Hematopoietic multipotent progenitor cell treated with erythropoietin and hydrocortisone succinate and interleukin-3 and kit ligand, for 4 days (in vitro differentiated cells): ENCODE measurements around the gene P2RX3.
A peak's percentile ranks its signal among the peaks of the same experiment; 100 is the strongest.
"Not testable (repeated sequence)": the region's sequence is repeated elsewhere in the genome, so short reads cannot be mapped to it uniquely, and the experiment has no call there.

ENCODE experiments used
- DNase-seq: peaks from one replicate; pipeline ENCODE4 v3.0.0-alpha.2; 2015

Gene P2RX3

DNA sequence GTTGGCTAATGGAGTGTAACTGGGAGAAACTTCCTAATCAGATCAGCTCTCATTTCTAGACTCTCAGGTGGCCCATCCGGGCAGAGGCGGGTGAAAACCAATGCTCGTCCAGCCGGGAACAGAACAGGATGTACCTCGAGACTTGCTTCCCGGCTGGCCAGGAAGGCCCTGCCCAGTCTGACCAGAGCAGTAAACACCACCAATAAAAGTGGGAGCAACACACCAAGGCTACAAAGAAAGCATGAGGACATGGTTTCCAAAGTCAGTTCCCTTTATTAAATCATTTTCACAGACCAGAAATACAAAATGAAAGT, 12.5 kb upstream of the P2RX3 start:
- DNase-seq = no peak

DNA sequence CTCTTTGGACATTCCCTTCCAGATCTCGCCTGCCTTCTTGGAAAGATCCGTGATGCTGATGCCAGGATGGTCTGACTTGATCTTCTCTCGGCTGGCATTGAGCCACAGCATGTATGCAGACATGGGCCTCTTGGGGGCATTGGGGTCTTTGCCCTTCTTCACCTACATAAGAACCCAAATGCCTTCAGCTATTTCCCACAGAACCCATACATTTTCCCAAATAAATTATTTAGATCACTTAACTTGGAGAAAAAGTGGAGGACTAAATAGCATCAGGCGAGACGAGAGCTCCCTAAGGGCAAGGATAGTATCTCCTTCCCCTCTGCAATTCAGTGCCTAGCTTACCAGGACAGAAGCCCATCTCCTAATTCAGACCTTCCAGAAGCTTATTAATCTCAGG, 10.4 kb upstream of the P2RX3 start:
- no peak for DNase-seq

DNA sequence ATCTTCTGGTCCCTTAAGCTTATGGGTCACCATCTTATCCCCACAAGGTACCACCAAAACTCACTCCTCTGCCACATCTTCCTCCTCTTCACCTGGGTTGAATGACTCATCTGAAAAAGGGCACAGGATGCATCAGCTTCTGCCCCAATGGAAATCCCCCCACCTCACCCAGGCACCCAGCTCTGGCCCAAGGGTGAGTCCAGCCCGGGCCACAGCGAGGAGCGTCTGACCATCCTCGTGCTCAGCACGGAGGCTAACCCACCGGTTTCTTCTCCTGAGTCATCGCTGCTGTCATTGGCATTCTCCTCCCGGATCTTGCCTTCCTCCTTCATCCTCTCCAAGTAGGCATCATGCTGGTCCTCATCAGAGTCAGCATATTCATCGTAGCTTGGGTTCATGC, 8.1 kb upstream of the P2RX3 start:
- no peak for DNase-seq

DNA sequence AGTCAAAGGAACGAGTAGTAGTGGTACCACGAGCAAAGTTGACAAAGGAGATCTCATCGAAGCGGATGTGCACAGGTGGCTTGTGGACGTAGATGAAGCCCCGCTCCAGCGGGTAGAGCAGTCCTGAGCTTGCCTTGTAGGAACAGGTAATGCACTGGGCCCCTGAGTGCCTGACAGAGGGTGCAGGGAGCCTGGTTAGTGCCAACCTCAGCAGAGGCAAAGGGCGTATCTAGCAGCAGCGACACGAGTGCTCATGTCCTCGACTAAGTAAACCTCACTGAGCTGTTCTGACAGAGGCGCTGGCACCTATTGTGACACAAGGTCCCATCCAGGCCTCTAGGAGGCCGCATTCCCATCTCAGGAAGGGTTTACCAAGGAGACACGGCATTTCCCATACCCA, 6.4 kb upstream of the P2RX3 start:
- no peak for DNase-seq

DNA sequence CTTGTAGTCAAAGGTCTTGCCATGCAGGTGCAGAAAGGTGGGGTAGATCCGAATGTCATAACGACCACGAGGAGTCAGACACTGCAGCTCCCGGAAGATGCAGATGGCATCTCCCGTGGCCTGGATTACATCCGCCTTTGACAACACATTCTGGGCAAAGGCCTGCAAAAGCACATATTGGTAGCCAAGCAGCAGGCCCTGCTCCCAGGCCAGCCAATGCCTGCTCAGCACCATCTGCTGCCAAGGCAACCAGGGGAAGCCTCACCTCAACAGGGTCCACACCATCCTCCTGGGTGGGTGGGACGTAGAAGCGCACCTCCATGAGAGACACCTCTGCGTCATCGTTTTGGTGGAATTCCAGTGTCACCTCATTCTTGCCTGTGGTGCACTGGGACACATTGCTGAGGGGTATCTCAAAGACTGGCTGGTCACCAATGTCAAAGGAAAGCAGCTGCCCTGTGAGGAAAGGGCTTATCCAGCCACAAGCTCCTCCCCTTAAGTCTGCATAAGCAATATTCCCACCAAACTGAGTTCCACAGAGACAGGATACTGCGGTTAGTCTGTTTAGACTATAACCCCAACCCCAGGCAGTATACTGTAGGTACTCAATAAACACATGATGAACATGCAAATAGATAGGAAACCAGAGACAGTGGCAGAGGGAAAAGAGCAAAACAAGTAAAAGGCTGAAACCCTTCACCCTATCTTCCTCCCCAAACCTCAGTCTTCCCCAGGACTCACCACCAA, 5.3 kb upstream of the P2RX3 start:
- DNase-seq = no peak

DNA sequence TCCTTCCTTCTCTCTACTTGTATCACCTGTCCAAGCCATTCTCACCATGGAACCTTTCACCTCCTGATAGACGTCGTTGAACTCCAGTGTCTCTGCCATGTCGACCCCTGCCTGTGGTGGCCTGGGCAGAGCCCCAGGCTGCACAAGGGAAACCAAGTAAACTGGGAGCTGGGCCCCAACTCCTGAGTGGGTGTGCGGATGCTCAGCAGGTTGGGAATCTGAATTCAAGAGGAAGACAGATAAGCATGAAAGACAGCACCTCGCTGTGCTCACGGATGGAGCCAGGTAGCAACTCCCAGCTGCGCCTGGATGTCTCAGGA, 3.2 kb upstream of the P2RX3 start:
- DNase-seq = no peak

DNA sequence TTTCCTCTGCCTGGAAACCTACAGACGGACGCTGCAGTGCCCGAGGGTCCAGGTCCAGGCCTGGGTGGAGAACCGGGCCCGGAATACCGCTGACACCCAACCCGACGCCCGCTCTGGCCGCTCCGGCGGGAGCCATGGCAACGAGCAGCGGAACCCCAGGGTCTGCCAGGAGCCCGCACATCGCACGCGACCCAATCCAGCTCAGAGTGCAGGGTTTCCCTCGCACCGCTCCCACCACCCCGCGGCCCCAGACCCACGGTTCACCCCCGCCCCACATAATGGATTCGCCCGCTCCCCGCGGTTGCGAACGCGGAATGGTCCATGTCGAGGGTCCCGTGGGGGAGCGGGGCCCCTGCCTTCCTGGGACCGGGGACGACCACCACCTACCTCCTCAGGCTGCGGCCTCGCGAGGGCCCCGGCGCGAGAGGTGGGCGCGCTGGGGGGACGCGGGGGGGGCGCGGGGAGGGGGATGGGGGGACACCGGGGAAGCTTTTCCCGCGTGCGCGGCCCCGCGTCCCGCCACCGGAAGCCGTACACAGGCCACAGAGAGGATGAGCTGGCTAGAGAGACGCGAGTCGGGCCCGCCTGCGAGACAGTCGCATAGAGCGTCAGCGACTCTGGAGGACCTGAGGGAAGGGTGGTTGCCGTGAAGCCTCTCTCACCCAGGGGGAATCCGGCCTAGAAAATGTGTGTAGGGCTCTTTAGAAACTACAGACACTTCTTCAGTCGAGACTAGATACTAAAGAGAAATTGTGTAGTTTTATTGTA, 2.6 kb upstream of the P2RX3 start, which contains the start of gene SSRP1:
Gene SSRP1, minus strand, starts transcription at position 550 of the 768 bp plus-strand sequence. CDS start 771 bp downstream, outside the sequence.
- peak; percentile 97 for DNase-seq

DNA sequence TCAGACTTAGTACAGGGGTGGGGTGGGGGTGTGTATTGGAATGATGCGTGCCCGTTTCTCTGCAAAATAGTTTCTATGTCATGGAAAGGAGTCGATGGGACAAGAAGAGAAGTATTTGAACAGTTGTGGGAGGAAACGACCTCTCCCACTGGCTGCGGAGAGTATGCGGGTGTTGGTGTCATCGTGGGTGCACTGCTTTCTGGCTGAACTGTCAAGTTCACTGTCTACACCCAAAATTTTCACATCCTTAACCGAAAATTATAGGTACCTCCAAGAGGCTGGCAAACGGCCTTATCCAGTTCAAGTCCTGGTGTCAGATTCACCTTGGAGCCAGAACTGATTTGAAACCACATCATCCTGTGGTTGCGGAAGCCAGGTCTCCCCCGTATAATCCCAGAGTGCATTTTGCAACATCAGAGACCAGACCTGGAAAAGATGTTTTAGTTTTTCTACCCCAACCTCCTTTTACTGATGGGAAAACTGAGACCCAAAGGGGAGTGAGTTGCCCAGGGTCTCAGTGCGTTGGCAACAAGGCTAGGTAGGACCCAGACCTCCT, 2.0 kb upstream of the P2RX3 start:
- DNase-seq = no peak

DNA sequence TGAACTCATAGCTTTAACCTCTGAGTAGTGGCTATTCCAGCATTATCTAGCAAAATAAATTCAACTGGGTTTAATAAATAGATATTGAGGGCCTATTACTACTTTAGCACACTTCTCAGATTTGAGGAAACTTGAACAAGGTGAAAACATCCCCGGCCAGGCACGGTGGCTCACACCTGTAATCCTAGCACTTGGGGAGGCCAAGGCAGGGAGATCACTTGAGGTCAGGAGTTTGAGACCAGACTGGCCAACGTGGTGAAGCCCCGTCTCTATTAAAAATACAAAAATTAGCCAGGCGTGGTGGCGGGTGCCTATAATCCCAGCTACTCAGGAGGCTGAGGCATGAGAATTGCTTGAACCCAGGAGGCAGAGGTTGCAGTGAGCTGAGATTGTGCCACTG, 1.3 kb upstream of the P2RX3 start:
- not testable (repeated sequence) for DNase-seq

DNA sequence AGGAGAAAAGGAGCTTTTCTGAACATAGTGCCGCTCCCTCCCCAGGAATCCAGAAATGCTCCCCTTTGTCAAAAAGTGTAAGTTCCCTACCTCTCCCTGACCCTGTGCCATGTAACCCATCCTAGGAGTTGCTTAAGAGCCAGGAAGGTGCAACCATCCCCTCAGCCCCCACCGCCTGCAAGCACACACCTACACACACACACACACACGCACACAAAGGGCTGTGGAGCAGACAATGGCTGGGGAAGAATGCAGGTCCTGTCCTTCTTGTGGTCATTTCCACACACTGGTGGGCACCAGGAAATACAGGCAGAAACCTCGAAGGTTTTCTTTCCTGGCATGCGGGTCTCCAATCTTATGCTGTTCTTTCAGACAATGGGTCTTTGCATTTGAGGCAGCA, 1.2 kb downstream of the P2RX3 start:
- DNase-seq = no peak

DNA sequence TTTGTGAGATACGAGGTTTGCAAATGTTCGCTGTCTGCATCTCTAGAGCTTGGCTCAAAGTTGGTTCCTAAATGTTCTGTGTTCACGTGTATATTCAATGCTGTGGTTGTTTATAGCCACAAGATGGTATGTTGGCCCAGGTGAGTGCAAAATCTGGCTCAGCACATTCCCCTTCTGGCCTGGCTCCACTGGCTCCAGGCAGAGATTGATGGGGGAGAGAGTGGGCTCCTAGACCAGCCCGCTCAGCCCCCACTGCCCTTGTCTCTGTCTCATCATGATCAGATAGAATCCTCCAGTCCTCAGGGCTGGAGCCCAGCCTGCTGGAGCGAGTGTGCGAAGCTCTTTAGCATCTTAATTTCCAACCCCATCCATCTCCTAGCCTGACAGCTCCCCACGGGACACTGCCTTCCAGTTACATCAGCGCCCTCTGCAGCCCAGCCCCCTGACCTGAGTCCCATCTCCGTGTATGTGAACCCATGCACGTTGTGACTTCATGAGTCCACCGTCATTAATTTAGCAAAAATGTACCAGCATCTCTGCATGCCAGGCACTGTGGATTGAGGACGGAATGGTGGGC, 2.0 kb downstream of the P2RX3 start:
- peak; percentile 58 for DNase-seq

DNA sequence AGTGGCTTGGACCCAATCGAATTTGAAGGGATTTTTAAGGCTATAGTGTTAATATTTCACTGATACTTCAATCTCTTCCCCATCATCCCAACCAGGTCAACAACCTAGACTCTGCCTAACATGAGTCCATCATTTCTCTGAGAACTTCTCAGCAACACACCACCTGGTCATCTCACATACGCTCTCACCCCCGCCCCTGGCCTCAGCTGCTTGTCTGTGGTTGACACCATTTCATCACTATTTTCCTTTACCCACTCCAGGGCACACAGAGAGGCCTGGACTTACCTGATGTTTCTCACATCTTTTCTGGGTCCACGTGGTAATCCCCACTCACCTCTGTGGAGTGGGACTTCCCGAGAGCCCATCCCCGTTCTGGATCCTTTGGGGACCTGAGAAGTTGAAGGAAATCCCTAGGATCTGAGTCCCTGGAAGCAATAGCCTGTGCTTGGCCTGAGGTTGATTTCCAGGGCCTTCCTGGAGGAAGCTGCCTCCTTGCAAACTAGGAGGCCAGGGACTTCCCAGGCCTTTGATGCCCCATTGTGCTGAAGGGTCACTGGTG, 3.2 kb downstream of the P2RX3 start:
- no peak for DNase-seq

DNA sequence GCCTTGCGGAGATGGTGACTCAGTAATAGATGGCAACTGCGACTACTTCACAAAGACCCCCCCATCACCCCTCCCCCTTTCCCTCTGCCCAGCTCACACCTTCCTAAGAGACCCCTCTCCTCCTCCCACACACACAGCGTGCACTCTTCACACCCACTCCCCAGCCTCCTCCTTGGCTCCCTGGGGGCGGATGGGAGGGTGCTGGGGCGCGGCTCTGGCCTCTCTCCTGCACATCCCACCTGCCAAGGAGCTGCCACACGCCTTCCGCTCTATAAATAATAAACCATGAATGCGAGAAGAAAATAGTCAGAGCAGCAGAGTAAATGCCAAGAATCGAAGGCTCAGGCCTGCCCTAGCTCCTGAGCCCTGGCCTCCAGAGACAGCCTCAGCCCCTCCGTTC, 4.5 kb downstream of the P2RX3 start:
- DNase-seq = no peak

DNA sequence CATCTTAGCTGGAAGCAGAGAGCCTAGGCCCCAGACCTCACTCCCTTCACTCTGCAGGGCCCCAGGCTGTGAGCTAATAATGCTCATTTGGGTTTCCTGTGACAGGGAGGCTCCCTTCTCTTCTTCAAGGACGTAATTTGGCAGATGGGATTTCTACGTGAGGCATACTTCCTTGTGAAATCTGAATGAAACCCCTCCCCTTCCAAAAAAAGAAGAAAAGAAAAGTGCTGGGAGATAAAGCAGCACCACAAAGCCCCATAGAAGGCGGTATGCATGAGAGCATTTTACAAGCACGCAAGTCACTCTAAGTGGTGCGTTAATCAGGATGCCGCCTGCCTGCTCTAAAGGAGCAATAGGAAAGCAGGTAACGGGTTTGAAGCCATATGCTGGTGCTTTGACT, 5.7 kb downstream of the P2RX3 start:
- DNase-seq = peak; percentile 39

DNA sequence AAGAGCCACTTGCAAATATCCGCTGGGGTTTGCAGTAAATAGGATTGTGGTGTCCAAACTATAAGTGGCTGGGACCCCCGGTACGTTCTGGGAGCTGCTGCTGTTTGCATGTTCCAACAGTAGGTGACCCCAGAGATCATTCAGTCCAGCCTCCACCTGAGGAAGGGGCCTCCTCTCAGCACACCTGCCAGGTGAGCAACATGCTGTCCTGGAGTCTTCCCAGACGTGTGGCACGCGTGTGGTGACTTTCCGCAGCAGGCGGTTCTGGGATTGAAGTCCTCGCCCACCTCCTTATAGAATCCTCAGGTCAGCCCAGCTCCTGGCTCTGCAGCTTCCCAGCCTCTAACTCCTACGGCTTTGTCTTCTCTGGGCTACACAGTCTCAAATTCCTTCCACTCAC, 6.7 kb downstream of the P2RX3 start:
- no peak for DNase-seq

DNA sequence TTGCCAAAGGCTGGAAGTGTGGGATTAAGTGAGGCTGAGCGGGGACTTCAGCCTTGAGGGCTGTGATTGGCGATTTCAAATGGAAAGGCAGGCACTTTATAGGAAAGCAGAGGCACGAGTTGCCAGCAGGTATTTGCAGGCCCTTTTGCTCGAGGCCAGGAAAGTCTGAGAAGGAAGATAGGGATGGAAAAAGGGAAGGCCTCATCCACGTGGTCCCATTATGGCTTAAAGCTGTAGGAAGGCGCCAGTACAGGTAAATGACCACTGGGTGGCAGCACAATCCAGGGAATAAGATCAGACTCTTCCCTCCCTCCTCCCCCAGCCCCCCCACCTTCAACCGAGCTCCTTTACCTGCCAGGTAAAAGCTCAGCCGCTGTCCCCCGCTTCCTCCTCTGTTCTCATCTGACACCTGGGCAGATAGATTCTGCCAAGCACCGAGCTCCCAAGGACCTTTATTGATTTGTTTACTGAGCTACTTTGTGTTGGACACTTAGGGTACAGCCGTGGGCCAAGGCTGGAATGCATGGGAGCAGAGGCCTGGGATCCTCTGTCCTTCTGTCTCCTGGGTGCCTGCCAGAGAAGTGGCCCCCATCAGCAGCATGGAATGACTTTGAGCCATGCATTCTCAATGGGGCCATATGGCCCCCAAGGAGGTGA, 7.5 kb downstream of the P2RX3 start:
- peak; percentile 86 for DNase-seq

DNA sequence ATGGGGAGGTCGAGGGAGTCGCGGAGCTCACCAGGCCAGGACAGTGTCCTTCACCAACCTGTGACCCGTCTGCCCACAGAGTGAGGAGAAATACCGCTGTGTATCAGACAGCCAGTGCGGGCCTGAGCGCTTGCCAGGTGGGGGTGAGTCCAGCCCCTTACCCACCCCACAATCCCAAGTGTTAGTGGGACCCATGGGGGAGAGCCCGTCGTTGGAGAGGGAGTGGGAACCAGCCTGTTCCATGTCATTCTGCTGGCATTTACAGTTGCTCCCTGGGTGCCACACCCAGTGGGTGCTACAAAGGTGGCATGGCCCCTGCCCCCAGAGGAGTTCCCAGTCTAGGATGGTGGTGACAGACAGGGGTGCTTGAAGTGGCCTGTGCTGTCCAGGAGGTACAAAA, 9.2 kb downstream of the P2RX3 start:
- DNase-seq = no peak

DNA sequence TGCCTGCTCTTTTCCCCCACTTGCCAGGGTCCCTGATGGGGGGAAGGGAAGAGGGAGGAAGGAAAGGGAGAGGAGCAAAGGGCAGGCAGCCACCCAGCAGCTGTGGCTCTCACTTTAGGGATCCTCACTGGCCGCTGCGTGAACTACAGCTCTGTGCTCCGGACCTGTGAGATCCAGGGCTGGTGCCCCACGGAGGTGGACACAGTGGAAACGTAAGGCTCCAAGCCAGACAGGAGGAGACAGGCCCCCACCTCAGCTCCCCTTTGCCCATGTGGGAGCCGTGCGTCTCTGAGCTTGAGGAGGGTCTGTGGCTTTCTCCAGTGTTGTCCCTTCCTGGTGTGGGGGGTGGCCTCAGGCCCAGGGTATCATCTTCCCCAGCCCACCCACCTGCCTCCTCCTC, 9.9 kb downstream of the P2RX3 start:
- no peak for DNase-seq

DNA sequence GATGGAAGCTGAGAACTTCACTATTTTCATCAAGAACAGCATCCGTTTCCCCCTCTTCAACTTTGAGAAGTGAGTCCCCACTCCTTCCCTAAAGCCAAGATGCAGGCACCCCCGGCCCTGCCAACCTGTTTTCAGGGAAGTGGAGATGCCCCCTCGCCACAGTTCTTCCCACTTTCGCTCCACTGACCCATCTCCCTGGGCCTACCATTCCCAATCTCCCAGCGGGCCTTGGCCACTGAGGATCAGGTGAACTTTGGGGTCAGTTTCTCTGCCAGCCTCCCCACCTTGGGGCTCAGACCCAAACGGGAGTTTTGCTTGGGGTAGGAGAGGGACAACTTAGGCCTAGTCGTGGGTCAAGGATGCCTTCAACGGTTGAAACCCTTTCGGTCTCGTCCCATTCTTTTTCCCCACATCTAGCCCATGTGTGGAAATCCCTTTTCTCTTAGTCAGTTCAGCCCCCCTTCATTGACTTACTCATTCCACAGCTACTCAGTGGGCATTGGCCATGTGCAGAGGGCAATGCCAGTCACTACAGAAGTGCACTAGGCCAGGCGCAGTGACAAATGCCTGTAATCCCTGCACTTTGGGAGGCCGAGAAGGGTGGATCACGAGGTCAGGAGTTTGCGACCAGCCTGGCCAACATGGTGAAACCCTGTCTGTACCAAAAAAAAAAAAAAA, 10.6 kb downstream of the P2RX3 start:
- no peak for DNase-seq

DNA sequence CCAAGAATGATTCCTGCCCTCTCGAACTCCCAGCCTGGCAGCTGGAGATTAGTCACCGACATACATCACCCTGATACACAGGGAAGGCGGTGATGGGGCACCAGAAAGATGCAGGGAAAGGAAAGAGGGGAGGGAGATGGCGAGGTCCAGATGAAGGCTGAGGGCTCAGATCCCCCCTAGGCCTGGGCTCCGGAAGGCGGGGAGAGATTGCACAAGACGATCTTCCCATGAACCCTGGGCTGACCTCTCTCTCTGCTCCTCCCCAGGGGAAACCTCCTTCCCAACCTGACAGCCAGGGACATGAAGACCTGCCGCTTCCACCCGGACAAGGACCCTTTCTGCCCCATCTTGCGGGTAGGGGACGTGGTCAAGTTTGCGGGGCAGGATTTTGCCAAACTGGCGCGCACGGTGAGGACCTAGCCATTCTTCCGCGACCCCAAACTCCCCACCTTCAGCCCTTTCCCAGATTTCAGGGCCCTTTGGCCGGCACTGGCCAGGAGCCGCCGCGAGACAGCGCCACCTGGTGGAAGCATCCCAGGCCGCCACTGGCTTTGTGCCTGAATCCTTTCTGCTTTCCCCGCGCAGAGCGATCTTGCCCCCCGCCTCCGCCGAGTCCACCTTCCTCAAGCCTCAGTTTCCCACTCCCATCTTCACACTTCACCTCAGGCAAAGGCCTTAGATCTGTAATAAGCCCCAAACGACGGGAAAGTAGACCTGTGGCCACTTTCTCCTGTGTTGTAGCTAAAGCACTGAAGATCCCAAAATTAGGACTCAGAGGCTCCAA, 11.5 kb downstream of the P2RX3 start:
- peak; percentile 69 for DNase-seq

DNA sequence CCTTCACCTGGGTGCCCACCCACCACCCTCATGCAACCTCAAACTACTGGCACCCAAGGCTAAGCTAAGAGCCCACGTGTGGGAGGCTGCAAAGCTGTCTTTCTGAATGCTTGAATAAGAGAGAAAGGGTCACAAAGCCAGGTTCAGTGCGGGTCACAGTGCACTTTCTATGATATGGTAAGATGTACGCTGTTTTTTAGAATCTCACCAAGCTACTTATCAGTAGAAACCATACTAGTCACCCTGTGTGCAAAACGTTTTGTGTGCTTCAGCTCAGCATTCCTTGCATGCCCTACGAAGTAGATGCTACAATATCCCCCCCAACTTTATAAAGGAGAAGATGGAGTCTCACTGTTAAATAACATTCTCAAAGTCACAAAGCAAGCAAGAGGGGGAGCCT, 14.9 kb downstream of the P2RX3 start:
- DNase-seq = peak; percentile 79

DNA sequence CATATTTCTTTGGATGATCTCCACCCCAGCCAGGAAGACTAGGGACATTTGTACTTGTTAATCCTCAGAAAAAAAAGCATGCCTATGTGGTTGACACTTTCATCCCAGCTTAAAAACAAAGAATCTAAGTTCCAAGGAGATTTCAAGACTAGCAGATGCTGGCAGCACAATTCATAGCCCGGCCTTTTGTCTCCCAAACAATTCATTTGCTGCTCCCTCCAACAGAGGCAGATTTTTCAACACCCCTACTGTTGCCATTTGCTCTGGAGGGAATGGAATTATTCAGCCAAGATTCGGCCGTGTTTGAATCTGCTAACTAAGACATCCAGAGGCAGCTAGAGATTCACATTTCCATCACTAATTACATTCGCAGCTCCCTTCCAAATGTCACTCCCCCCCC, 15.3 kb downstream of the P2RX3 start:
- DNase-seq = no peak
